GM19035 (cell line): Measurements from ENCODE around the gene KIF26A.
"Not testable (repeated sequence)": the region's sequence is repeated elsewhere in the genome, so short reads cannot be mapped to it uniquely, and the experiment has no call there.

Experiments used
- ATAC-seq: cut with Tn5 transposase; IDR thresholded peaks from one replicate; pipeline ENCODE4 v1.9.1; 2021; ENCODE audit not compliant: unreplicated experiment

Gene KIF26A

GRCh38 chr14:104206281-104206904 is 68.0 kb downstream of the KIF26A start:
- no peak for ATAC-seq

GRCh38 chr14:104207142-104208014 is 69.0 kb downstream of the KIF26A start:
- no peak for ATAC-seq

- ATAC-seq, result not testable (repeated sequence)
Measured at GRCh38 chr14:104208015-104208295, 69.6 kb downstream of the KIF26A start.

GRCh38 chr14:104208331-104208730 is 69.9 kb downstream of the KIF26A start:
- not testable (repeated sequence) for ATAC-seq

- ATAC-seq, result not testable (repeated sequence)
Measured at GRCh38 chr14:104209071-104209470, 70.7 kb downstream of the KIF26A start.

GRCh38 chr14:104209985-104210816 is 71.8 kb downstream of the KIF26A start:
- ATAC-seq, result no peak

GRCh38 chr14:104210817-104211195 is 72.4 kb downstream of the KIF26A start:
- no peak for ATAC-seq

- no peak for ATAC-seq
Measured at GRCh38 chr14:104211215-104211614, 72.8 kb downstream of the KIF26A start.

GRCh38 chr14:104211741-104212140 is 73.4 kb downstream of the KIF26A start:
- ATAC-seq, result no peak

- ATAC-seq, result no peak
Measured at GRCh38 chr14:104212206-104213095, 74.1 kb downstream of the KIF26A start.

GRCh38 chr14:104213301-104214034 is 75.1 kb downstream of the KIF26A start:
- no peak for ATAC-seq

GRCh38 chr14:104214431-104215218 is 76.2 kb downstream of the KIF26A start:
- ATAC-seq, result no peak

- ATAC-seq, result no peak
Measured at GRCh38 chr14:104215706-104216334, 77.4 kb downstream of the KIF26A start.

GRCh38 chr14:104216457-104216856 is 78.1 kb downstream of the KIF26A start:
- ATAC-seq, result no peak

GRCh38 chr14:104217486-104218360 is 79.3 kb downstream of the KIF26A start:
- no peak for ATAC-seq

GRCh38 chr14:104218361-104219180 is 80.2 kb downstream of the KIF26A start:
- ATAC-seq, result no peak

- no peak for ATAC-seq
Measured at GRCh38 chr14:104219731-104220214, 81.4 kb downstream of the KIF26A start.
